HG03469 (cell line): ENCODE results near the gene TNFSF8.

Experiments
- ATAC-seq: cut with Tn5 transposase; IDR thresholded peaks from one replicate; pipeline ENCODE4 v1.9.1; 2021; ENCODE audit warnings: mild to moderate bottlenecking, moderate library complexity, moderate number of reproducible peaks; ENCODE audit not compliant: unreplicated experiment

Gene TNFSF8

GRCh38 chr9:114936581-114936980 lies 6.2 kb upstream of the TNFSF8 start:
- ATAC-seq, result no peak

GRCh38 chr9:114935119-114935518 lies 4.7 kb upstream of the TNFSF8 start:
- ATAC-seq, result no peak

- no peak for ATAC-seq
Measured at GRCh38 chr9:114932502-114932901, 2.1 kb upstream of the TNFSF8 start.

- no peak for ATAC-seq
Measured at GRCh38 chr9:114931407-114931806, 1.0 kb upstream of the TNFSF8 start.

GRCh38 chr9:114929201-114929600 lies 1.2 kb downstream of the TNFSF8 start:
- no peak for ATAC-seq

GRCh38 chr9:114928671-114929070 lies 1.7 kb downstream of the TNFSF8 start:
- ATAC-seq, result no peak

GRCh38 chr9:114928136-114928535 lies 2.3 kb downstream of the TNFSF8 start:
- no peak for ATAC-seq

- no peak for ATAC-seq
Measured at GRCh38 chr9:114925672-114926071, 4.7 kb downstream of the TNFSF8 start.

GRCh38 chr9:114925039-114925438 lies 5.4 kb downstream of the TNFSF8 start:
- ATAC-seq, result no peak

GRCh38 chr9:114924327-114924726 lies 6.1 kb downstream of the TNFSF8 start:
- no peak for ATAC-seq

GRCh38 chr9:114923918-114924317 lies 6.5 kb downstream of the TNFSF8 start:
- ATAC-seq, result no peak

GRCh38 chr9:114921171-114921570 lies 9.2 kb downstream of the TNFSF8 start:
- ATAC-seq, result no peak

GRCh38 chr9:114919611-114920010 lies 10.8 kb downstream of the TNFSF8 start:
- ATAC-seq, result no peak

- ATAC-seq, result no peak
Measured at GRCh38 chr9:114916481-114916880, 13.9 kb downstream of the TNFSF8 start.

- ATAC-seq, result no peak
Measured at GRCh38 chr9:114914139-114914538, 16.3 kb downstream of the TNFSF8 start.

GRCh38 chr9:114913656-114914055 lies 16.7 kb downstream of the TNFSF8 start:
- no peak for ATAC-seq

GRCh38 chr9:114913217-114913616 lies 17.2 kb downstream of the TNFSF8 start:
- no peak for ATAC-seq

GRCh38 chr9:114911167-114911821 lies 19.1 kb downstream of the TNFSF8 start:
- no peak for ATAC-seq

- no peak for ATAC-seq
Measured at GRCh38 chr9:114910541-114910940, 19.9 kb downstream of the TNFSF8 start.

GRCh38 chr9:114909661-114910060 lies 20.7 kb downstream of the TNFSF8 start:
- ATAC-seq, result no peak

GRCh38 chr9:114908805-114909448 lies 21.5 kb downstream of the TNFSF8 start:
- no peak for ATAC-seq

- no peak for ATAC-seq
Measured at GRCh38 chr9:114908104-114908622, 22.2 kb downstream of the TNFSF8 start.
